K562 (cell line): ENCODE results near the gene ELOVL7.

Experiments used
- CEBPG ChIP-seq, 3 experiments: fragments of 200-800 bp in 1 of 3; sonication (Bioruptor generic) in 1 of 3; sonication (generic) in 1 of 3; formaldehyde crosslinking in 1 of 3; IDR thresholded peaks in 2 of 3; conservative IDR thresholded peaks in 1 of 3; 2 replicates each; pipeline versions ENCODE4 v1.6.1 to v1.8.0; 2016 to 2022; ENCODE audit warnings: missing compliant biosample characterization in 2 of 3, missing genetic modification characterization in 2 of 3, mild to moderate bottlenecking in 1 of 3, missing genetic modification reagents in 1 of 3
- EZH2 ChIP-seq: IDR thresholded peaks from 2 replicates; pipeline ENCODE4 v1.6.1; 2012; ENCODE audit warnings: low read depth, mild to moderate bottlenecking, inconsistent platforms, low read length, borderline replicate concordance
- HCFC1 ChIP-seq: IDR thresholded peaks from 2 replicates; pipeline ENCODE4 v1.6.1; 2012; ENCODE audit warnings: low read depth, low read length, improper control_type of control experiment
- MAX ChIP-seq: sonication (generic); formaldehyde crosslinking; IDR thresholded peaks from 2 replicates; pipeline ENCODE4 v1.9.0; 2022; ENCODE audit warnings: mild to moderate bottlenecking, missing genetic modification reagents
- PHTF2 ChIP-seq: fragments of 250-450 bp; sonication (Bioruptor Pico); IDR thresholded peaks from 2 replicates; pipeline ENCODE4 v1.5.0; 2021; ENCODE audit warnings: mild to moderate bottlenecking
- POLR2A ChIP-seq: fragments of 450-650 bp; conservative IDR thresholded peaks from 2 replicates; pipeline ENCODE4 v1.6.1; 2016
- RNF219 ChIP-seq: fragments of 250-450 bp; sonication (Bioruptor Pico); IDR thresholded peaks from 2 replicates; pipeline ENCODE4 v1.5.0; 2022; ENCODE audit warnings: mild to moderate bottlenecking
- SMAD3 ChIP-seq: fragments of 450-650 bp; formaldehyde crosslinking; conservative IDR thresholded peaks from 2 replicates; pipeline ENCODE4 v1.4.0; 2020; ENCODE audit warnings: mild to moderate bottlenecking
- ZNF3 ChIP-seq: fragments of 250-450 bp; sonication (Bioruptor Pico); IDR thresholded peaks from 2 replicates; pipeline ENCODE4 v1.5.0; 2021; ENCODE audit warnings: mild to moderate bottlenecking, moderate library complexity
- ZNF324 ChIP-seq: fragments of 250-450 bp; sonication (Bioruptor Pico); IDR thresholded peaks from 2 replicates; pipeline ENCODE4 v1.4.0; 2020; ENCODE audit warnings: mild to moderate bottlenecking
- TF ChIP-seq, protein P1 (sequence below), 3 experiments: IDR thresholded peaks in 2 of 3; conservative IDR thresholded peaks in 1 of 3; 2 replicates each; pipeline ENCODE4 v1.5.1; 2011 to 2012; ENCODE audit warnings: low read length in 3 of 3, mild to moderate bottlenecking in 3 of 3, control low read depth in 2 of 3, improper control_type of control experiment in 1 of 3, inconsistent platforms in 1 of 3, low read depth in 1 of 3, mixed read lengths in 1 of 3, moderate library complexity in 1 of 3; ENCODE audit not compliant: insufficient read depth in 2 of 3
- TF ChIP-seq, protein P2 (sequence below), 2 experiments: fragments of 450-650 bp in 1 of 2; sonication (generic) in 1 of 2; formaldehyde crosslinking in 1 of 2; IDR thresholded peaks in 1 of 2; conservative IDR thresholded peaks in 1 of 2; 2 replicates each; pipeline versions ENCODE4 v1.6.1 to v1.8.1; 2016 to 2023; ENCODE audit warnings: mild to moderate bottlenecking in 2 of 2, moderate library complexity in 2 of 2, inconsistent platforms in 1 of 2, missing genetic modification reagents in 1 of 2

GRCh38 chr5:60870857-60871256, 26.8 kb upstream of the ELOVL7 start:
- TF ChIP-seq PHTF2 (CRISPR knock-in tag) (no peak), HCFC1 (no peak), MAX (no peak), RNF219 (CRISPR knock-in tag) (no peak), ZNF324 (CRISPR knock-in tag) (no peak), EZH2 (no peak), CEBPG (CRISPR knock-in tag; IDR thresholded peaks at IDR 0.05) (no peak), CEBPG (tag; conservative IDR thresholded peaks at IDR 0.05 in 1 of 2, IDR thresholded peaks at IDR 0.05 in 1 of 2) (no peak), ZNF3 (CRISPR knock-in tag) (no peak), POLR2A (no peak), SMAD3 (no peak)
- TF ChIP-seq, protein P1, sequence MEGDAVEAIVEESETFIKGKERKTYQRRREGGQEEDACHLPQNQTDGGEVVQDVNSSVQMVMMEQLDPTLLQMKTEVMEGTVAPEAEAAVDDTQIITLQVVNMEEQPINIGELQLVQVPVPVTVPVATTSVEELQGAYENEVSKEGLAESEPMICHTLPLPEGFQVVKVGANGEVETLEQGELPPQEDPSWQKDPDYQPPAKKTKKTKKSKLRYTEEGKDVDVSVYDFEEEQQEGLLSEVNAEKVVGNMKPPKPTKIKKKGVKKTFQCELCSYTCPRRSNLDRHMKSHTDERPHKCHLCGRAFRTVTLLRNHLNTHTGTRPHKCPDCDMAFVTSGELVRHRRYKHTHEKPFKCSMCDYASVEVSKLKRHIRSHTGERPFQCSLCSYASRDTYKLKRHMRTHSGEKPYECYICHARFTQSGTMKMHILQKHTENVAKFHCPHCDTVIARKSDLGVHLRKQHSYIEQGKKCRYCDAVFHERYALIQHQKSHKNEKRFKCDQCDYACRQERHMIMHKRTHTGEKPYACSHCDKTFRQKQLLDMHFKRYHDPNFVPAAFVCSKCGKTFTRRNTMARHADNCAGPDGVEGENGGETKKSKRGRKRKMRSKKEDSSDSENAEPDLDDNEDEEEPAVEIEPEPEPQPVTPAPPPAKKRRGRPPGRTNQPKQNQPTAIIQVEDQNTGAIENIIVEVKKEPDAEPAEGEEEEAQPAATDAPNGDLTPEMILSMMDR (IDR thresholded peaks at IDR 0.05 in 2 of 3, conservative IDR thresholded peaks at IDR 0.05 in 1 of 3; ENCODE audit: insufficient read depth in 2 of 3, low read depth in 1 of 3, low read length in 3 of 3): no peak
- TF ChIP-seq, protein P2, sequence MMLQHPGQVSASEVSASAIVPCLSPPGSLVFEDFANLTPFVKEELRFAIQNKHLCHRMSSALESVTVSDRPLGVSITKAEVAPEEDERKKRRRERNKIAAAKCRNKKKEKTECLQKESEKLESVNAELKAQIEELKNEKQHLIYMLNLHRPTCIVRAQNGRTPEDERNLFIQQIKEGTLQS (IDR thresholded peaks at IDR 0.05): no peak
- TF ChIP-seq, protein P2 (CRISPR knock-in tag; conservative IDR thresholded peaks at IDR 0.05): no peak
